IgD-negative memory B cell (primary cell): ENCODE data around the gene WLS. TPM values are rescaled to one million over a fixed set of nuclear protein-coding genes. Genes with fewer than 3 reads are reported as not detected.

Source experiments
- H3K27ac Mint-ChIP-seq, 3 donors: one replicate each; pipeline ENCODE4 v1.8.0; 2020 to 2022; ENCODE audit warnings: mild to moderate bottlenecking in 3 of 3, mixed read lengths in 3 of 3, moderate library complexity in 1 of 3
- H3K27me3 Mint-ChIP-seq: one replicate; pipeline ENCODE4 v1.8.0; 2021; ENCODE audit warnings: mixed read lengths
- H3K36me3 Mint-ChIP-seq: one replicate; pipeline ENCODE4 v1.8.0; 2020; ENCODE audit warnings: mild to moderate bottlenecking, mixed read lengths
- H3K4me1 Mint-ChIP-seq, 3 donors: one replicate each; pipeline ENCODE4 v1.8.0; 2020 to 2022; ENCODE audit warnings: mixed read lengths in 3 of 3, mild to moderate bottlenecking in 1 of 3
- H3K4me3 Mint-ChIP-seq, 4 donors: one replicate each; pipeline ENCODE4 v1.8.0; 2020 to 2022; ENCODE audit warnings: mild to moderate bottlenecking in 4 of 4, mixed read lengths in 4 of 4, moderate library complexity in 3 of 4
- H3K9me3 Mint-ChIP-seq, 3 donors: one replicate each; pipeline ENCODE4 v1.8.0; 2020 to 2021; ENCODE audit warnings: mixed read lengths in 3 of 3, mild to moderate bottlenecking in 1 of 3
- polyA plus RNA-seq: library from polyadenylated mRNA; unstranded; fragments of 300-500 nt; fragmentation: Illumina TruSeq; gene quantifications from one replicate; pipeline ENCODE4 v1.2.3, GENCODE V29; 2021

WLS gene
- polyA plus RNA-seq, 1 donor from 2014 or later, result not detected

DNA sequence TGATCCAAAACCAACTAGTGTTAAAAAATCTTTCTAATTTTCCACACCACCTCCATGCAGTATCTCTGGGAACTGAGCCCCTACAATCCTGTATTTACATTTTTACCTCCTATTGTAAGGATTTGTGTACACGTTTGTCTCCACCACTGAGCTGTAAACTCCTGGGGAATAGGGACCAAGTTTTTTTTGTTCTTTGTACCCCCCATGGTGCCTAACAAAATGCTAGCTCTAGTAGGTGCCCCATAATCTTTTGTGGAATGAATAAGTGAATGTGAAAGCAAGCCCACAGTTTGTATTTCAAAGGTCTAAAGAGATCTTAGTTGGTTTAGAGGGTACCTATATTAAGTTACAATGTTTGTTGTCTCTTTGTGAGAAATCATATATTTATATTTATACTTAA, 879 bp upstream of the WLS start:
- Mint-ChIP-seq H3K27ac (no peak overlapping the region), H3K4me3 (peak overlapping the region; percentile 17 to 83 (median 59)), H3K4me1 (peaks cover 5 to 14% (median 10%) of the 10 kb centered on the region in 3 donors)

DNA sequence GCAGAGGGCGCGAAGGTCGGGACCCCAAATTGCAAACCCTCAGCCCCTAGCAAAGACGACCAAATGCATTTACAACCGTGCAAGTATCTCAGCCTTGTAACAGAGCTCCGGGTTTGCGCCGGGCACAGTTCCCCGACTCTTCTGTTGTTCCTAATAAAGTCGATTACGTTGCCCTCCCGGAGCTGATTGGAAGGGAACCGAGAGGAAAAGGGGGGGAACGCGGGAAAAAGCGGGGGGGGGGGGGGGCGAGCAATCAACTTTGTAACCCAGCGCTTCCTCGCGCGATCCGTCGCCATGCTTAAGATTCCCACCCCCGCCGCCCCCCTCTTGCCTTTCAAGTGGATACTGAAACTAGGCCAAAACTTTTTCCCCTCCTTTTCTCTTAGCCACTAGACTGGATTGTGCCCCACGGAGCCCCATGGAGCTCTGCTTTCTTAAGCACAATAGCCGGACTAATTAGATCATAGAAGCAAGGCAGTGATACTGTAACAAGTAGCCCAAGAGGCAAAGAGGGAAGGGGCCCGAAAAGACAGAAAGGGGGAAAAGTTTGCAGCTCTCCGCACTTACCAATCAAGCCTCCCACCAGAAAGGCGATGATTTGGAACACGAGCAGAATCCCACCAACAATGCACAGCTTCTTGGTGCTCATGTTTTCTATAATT, 565 bp downstream of the WLS start:
- Mint-ChIP-seq H3K27ac (no peak overlapping the region), H3K9me3 (peaks cover 0 to 2% (median 0%) of the 10 kb centered on the region in 3 donors), H3K36me3 (no peaks in the 10 kb centered on the region), H3K27me3 (peaks cover 48% of the 10 kb centered on the region), H3K4me3 (peak overlapping the region; percentile 72 to 94 (median 85)), H3K4me1 (peaks cover 5 to 14% (median 10%) of the 10 kb centered on the region in 3 donors)

More for the DNA sequence above, 879 bp upstream of the WLS start:
- Mint-ChIP-seq H3K27me3 (peaks cover 49% of the 10 kb centered on the region), H3K9me3 (peaks cover 0 to 2% (median 0%) of the 10 kb centered on the region in 3 donors), H3K36me3 (no peaks in the 10 kb centered on the region)

DNA sequence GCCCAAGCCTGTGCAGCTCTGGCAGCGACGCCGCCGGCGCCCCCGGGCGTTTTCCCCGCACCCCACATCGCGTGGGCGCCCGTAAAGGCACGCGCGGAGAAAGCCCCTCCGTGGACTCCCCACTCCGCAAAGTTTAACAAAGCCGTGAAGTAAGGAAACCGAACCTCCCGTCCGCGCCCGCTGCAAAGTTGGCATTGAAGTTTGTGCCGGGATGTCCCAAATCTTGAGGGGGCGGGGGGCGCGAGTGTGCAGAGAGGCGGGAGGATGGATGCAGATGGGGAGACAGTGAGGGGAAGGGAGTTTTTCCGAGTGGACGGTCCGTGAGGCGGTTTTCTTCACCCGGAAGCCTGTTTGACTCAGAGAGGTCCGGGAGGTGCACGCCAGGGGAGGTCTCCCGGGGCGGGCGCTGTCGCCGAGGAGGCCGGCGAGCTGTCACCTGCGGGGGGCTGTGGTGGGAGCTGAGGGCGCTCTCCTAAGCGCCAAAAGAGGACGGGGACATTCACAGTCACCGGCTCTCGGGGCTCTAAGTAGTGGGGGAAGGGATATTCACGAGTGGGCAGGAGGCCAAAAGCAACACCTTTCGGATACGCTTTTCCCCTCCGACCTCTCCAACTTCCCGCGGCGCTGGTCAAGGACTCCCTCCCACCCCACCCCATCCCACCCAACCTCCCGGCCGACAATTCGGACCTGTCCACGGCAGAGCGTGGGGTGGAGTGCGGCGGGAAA, 1.3 kb downstream of the WLS start:
- H3K4me1 Mint-ChIP-seq, result peaks cover 5 to 14% (median 10%) of the 10 kb centered on the region in 3 donors
- no peaks in the 10 kb centered on the region for H3K36me3 Mint-ChIP-seq
- no peak overlapping the region for H3K27ac Mint-ChIP-seq
- peak overlapping the region in 3 of 4 donors; percentile 77 to 93 (median 79) for H3K4me3 Mint-ChIP-seq
- peaks cover 48% of the 10 kb centered on the region for H3K27me3 Mint-ChIP-seq
- H3K9me3 Mint-ChIP-seq, result peaks cover 0 to 2% (median 0%) of the 10 kb centered on the region in 3 donors

DNA sequence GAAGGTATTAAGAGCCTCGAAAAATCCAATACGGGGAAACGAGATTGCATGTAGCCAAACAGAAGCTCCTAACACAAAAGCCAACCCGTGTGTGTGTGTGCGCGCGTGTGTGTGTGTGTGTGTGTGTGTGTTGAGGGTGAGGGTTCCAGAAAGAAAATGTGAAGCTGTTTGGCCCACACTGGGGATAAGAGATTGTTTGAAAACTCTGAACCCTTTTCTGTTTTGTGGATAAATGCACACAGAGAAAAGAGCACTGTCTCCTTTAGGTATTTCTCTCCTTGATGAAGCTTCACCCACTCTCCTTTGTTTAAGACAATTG, 1.9 kb downstream of the WLS start:
- Mint-ChIP-seq H3K27ac (no peak overlapping the region), H3K4me1 (peaks cover 5 to 14% (median 10%) of the 10 kb centered on the region in 3 donors), H3K36me3 (no peaks in the 10 kb centered on the region), H3K4me3 (peak overlapping the region; percentile 30 to 93 (median 77)), H3K9me3 (peaks cover 0 to 2% (median 0%) of the 10 kb centered on the region in 3 donors), H3K27me3 (peaks cover 48% of the 10 kb centered on the region)

DNA sequence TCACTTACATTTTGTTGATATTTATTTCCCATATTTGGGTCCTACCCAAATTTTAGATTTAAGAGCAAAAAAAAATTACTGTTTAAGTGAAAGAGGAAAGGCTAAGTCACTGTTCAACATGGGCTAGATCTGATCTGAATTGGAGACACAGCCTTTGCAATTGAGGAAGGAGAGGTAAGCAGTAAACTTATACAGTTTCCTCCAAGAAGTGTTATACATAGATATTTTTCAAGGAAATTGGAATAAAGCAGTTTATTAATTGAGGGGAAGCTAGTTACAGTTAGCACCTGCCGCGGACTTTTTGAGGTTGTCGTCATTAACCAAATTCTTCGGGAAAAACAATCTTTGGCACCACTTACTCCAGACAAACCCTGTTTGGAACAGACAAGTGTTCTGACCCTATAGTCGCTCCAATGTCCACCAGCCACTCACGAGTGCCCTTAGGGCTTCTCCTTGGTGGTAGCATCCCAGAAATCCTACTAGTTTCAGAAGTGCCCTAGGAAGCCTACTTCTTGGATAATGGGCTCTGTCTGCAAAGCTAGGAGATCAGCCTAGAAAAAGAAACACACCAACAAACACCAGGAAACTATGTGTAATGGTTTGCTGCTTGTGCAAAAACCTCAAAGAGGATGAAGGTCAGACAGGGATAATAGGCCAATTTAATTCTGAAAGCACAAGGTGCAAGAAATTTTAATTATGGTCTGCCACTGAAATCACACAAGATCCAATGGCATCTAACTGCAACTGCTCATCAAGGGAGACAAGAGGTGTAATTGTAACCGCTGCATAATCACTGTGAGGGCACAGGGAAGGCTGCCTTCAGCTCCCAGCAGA, 2.5 kb downstream of the WLS start:
- H3K27me3 Mint-ChIP-seq, result peaks cover 44% of the 10 kb centered on the region
- peaks cover 0 to 2% (median 0%) of the 10 kb centered on the region in 3 donors for H3K9me3 Mint-ChIP-seq
- H3K27ac Mint-ChIP-seq, result no peak overlapping the region
- peak overlapping the region in 3 of 4 donors; percentile 1 to 79 (median 30) for H3K4me3 Mint-ChIP-seq
- no peaks in the 10 kb centered on the region for H3K36me3 Mint-ChIP-seq
- H3K4me1 Mint-ChIP-seq, result peaks cover 5 to 14% (median 10%) of the 10 kb centered on the region in 3 donors

DNA sequence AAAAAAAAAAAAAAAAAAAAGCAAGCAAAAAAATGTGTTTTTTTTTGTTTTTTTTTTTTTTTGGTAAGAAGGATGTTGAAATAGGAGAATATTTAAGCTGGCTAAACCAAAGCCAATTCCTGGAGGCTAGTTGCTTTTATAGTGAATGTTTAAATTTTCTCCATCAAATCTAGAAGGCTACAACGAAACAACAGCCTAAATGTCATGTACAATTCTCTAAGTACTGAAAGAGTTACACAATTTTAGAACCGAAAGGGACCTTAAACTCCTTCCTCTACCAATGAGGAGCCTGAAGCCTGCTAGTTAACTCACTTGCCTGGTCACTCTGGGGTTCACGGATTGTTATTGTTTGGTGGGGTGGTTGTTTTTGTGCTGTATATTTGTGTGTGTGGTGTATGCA, 3.5 kb downstream of the WLS start:
- H3K27ac Mint-ChIP-seq, result no peak overlapping the region
- no peaks in the 10 kb centered on the region for H3K36me3 Mint-ChIP-seq
- no peak overlapping the region for H3K4me3 Mint-ChIP-seq
- H3K4me1 Mint-ChIP-seq, result peaks cover 5 to 14% (median 10%) of the 10 kb centered on the region in 3 donors
- H3K9me3 Mint-ChIP-seq, result peaks cover 0 to 2% (median 0%) of the 10 kb centered on the region in 3 donors
- H3K27me3 Mint-ChIP-seq, result peaks cover 38% of the 10 kb centered on the region

DNA sequence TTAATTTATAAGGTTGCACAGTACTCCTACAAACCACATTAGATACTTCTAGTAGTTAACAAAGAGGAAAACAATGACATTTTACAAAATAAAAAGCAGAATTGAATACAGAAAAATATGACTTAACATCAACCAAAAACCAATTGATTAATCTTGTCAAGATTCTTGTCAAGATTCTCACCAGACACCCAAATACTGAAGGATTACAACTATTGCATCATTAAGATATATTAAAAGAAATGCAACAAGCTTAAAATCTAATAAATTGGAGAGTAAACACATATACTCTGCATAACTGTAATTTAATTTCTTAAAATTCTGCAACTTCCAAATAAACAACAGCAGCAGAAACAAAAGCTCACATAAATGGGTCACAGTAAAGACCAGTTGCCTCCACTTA, 4.7 kb downstream of the WLS start:
- H3K9me3 Mint-ChIP-seq, result peaks cover 0 to 2% (median 1%) of the 10 kb centered on the region in 3 donors
- H3K4me3 Mint-ChIP-seq, result no peak overlapping the region
- peaks cover 4 to 7% (median 5%) of the 10 kb centered on the region in 3 donors for H3K4me1 Mint-ChIP-seq
- no peak overlapping the region for H3K27ac Mint-ChIP-seq
- peaks cover 26% of the 10 kb centered on the region for H3K27me3 Mint-ChIP-seq
- peaks cover 3% of the 10 kb centered on the region for H3K36me3 Mint-ChIP-seq

DNA sequence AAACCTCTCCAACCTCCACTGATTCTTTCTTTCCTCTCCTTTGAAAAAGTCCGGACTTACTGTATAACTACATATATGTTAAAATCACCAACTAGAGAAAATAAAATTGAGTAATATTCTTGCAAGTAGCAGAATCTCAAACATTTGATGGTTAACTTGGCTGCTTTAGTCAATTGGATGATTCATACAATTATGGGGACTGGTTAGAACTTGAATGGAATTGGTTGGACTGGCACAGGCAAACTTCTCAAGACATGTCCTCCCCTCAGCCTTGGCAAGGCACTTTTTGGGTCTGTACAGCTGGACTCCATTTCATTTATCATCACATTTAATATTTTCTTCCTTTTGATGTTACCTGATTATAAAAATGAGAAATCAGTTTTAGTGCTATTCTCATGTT, 6.5 kb downstream of the WLS start:
- Mint-ChIP-seq H3K36me3 (peaks cover 3% of the 10 kb centered on the region), H3K4me3 (no peak overlapping the region), H3K27me3 (peaks cover 15% of the 10 kb centered on the region)

DNA sequence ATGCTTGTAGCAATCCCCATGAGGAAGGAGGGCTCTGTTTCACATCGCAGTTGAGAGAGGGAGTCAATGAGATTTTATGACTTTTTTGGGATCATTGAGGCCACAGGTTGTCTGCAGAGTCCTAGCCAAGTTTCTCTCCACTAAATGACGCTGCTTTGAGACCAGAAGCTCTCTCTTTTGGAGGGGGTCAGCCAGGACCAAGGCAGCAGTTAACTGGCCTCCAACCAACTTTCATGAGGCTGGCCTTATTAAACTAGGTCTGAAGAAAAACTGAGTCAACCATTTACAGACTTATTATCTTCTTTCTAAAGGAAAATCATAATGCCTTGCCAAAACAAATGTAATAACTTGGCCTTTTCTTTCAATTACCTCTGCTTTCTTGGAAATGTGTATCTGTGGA, 8.6 kb downstream of the WLS start:
- no peak overlapping the region for H3K4me3 Mint-ChIP-seq
- H3K27ac Mint-ChIP-seq, result peak overlapping the region in 1 of 3 donors; percentile 44
- peaks cover 0 to 2% (median 0%) of the 10 kb centered on the region in 3 donors for H3K4me1 Mint-ChIP-seq
- peaks cover 0 to 1% (median 0%) of the 10 kb centered on the region in 3 donors for H3K9me3 Mint-ChIP-seq
- H3K27me3 Mint-ChIP-seq, result peaks cover 4% of the 10 kb centered on the region
- H3K36me3 Mint-ChIP-seq, result peaks cover 3% of the 10 kb centered on the region

More for the DNA sequence above, 6.5 kb downstream of the WLS start:
- peaks cover 0 to 2% (median 1%) of the 10 kb centered on the region in 3 donors for H3K9me3 Mint-ChIP-seq
- no peak overlapping the region for H3K27ac Mint-ChIP-seq
- peaks cover 0 to 2% (median 2%) of the 10 kb centered on the region in 3 donors for H3K4me1 Mint-ChIP-seq

DNA sequence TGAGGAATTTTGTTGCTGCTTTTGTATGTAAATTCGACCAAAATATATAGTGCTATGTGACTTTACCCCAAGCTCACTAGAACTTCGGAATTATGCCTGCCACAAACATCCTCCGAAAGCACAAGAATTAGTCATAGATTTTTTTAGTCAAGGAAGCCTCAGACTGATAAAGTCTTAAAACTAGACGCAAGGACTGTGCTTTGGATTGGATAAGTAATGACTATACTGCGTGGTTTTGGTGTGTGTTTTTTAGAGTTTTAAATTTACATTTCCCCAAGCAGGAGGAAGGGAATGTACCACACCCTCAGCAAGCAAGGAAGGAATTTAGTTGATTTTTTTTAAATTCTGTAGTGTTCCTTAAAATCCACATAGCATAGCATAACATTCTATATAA, 10.3 kb downstream of the WLS start:
- peaks cover 6% of the 10 kb centered on the region for H3K27me3 Mint-ChIP-seq
- H3K4me3 Mint-ChIP-seq, result no peak overlapping the region
- no peak overlapping the region for H3K27ac Mint-ChIP-seq
- peaks cover 0 to 1% (median 0%) of the 10 kb centered on the region in 3 donors for H3K9me3 Mint-ChIP-seq
- peaks cover 3% of the 10 kb centered on the region for H3K36me3 Mint-ChIP-seq
- H3K4me1 Mint-ChIP-seq, result peaks cover 0 to 2% (median 0%) of the 10 kb centered on the region in 3 donors

DNA sequence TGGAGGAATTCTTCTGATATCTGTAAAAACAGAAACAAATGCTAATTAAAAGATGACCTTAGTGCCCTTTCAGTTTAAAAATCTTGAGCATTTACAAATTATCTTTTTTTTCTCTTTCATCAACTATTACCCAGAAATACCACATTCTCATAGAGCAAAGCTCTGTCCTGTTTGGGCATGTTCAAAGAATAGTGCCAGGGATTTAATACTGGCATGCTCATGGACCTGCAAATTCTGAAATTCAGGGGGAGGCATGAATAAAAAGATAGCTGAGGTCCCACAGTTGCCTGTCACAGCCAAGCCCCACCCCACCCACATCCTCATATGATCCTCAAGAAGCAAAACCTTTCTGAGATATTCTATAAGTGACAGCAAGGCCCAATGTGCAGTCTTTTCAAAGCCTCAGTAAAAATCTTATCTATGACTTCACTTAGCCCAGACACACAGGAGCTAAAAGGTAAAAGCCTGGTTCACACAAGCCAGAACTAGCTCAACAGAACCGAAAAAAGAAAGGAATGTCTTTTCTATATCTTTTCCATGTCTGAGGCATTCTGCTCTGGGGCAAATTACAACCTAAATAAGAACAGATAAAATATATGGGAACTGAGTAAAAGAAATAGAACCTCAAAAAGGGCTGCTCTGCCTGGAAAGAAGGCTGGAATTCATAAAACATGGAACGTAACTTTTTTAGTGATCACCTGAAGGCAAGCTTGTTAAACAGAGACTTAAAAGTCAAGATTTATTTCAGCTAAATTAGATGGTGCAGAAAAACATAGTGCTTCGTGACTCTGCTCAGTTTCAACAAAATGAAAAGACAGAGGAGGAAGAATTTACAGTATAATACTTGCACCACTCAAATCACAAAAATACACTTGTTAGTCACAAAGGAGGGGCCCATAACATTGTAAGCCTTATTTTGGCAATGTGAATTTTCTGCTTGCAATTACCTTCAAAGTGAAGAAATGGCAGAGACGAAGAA, 11.0 kb downstream of the WLS start:
- Mint-ChIP-seq H3K4me3 (no peak overlapping the region), H3K36me3 (peaks cover 3% of the 10 kb centered on the region), H3K4me1 (peaks cover 0 to 2% (median 0%) of the 10 kb centered on the region in 3 donors), H3K27ac (no peak overlapping the region), H3K27me3 (peaks cover 3% of the 10 kb centered on the region), H3K9me3 (peaks cover 0 to 1% (median 0%) of the 10 kb centered on the region in 3 donors)

DNA sequence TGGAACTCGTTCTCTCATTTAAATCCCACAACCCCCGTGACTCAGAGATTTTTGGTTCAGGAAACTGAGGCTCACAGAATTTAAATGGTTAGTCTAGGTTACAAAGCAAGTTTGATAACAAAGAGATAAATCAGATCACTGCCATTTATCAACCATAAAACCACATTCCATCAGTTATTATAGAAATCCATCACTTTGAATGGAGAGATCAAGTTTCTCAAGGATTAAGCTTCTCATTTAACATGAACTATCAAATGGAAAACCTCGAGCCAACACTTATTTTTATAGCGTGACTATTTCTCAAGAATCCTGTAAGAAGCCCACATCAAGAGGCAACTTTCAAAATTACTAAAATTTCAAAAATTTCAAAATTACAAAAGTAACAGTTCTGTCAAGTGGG, 11.9 kb downstream of the WLS start:
- H3K4me3 Mint-ChIP-seq, result no peak overlapping the region
- H3K27ac Mint-ChIP-seq, result no peak overlapping the region
- peaks cover 0 to 1% (median 0%) of the 10 kb centered on the region in 3 donors for H3K9me3 Mint-ChIP-seq
- peaks cover 3% of the 10 kb centered on the region for H3K27me3 Mint-ChIP-seq
- peaks cover 0 to 2% (median 0%) of the 10 kb centered on the region in 3 donors for H3K4me1 Mint-ChIP-seq
- H3K36me3 Mint-ChIP-seq, result peaks cover 3% of the 10 kb centered on the region

DNA sequence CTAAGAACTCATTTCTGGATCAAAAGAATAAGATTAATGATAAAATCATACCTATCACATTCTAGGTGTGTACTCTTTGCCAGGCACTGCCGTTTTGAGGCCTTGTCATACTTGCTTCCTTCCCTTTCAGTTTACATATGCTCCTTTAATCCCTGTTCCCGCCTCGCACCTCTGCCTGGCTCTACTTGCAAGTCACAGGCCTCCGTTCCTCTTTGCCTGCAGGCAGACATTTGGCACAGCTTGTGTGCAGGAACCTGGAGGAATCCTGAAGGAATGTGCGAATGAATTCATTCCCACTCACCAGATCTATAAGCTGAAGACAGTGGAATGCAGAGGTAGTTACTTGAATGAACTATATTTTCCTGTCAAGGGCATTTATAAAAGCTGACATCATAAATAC, 13.8 kb downstream of the WLS start:
- H3K9me3 Mint-ChIP-seq, result peaks cover 0 to 2% (median 1%) of the 10 kb centered on the region in 3 donors
- H3K36me3 Mint-ChIP-seq, result peaks cover 3% of the 10 kb centered on the region
- H3K27me3 Mint-ChIP-seq, result peaks cover 8% of the 10 kb centered on the region
- H3K27ac Mint-ChIP-seq, result no peak overlapping the region
- peaks cover 0 to 2% (median 0%) of the 10 kb centered on the region in 3 donors for H3K4me1 Mint-ChIP-seq
- H3K4me3 Mint-ChIP-seq, result no peak overlapping the region

DNA sequence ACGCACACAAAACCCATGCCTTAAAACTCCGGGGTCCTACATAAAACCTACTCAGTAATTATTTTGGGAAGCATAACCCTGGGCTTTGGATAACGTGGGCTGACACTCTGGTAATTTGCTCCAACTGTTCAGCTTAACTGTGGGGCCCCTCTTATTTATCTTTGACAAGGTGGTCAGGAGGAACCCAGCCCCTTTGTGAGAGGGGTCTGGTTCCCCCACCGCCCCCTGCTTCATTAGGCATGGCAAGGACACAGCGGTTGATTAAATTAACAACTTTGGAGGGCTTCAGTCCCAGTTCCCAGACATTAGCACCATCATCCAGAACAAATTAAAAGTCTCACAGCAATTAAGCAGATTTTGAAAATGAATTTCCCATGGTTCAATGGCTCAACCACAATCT, 14.7 kb downstream of the WLS start:
- Mint-ChIP-seq H3K9me3 (peaks cover 0 to 2% (median 0%) of the 10 kb centered on the region in 3 donors), H3K4me3 (no peak overlapping the region), H3K27ac (no peak overlapping the region), H3K36me3 (no peaks in the 10 kb centered on the region), H3K4me1 (no peaks in the 10 kb centered on the region), H3K27me3 (peaks cover 8% of the 10 kb centered on the region)
